ENCODE data around the gene PROSER3.

GRCh38 chr19:35730326-35730725, 27.6 kb upstream of the PROSER3 start:
- TF ChIP-seq CTCF (optimal IDR thresholded peaks at IDR 0.05 in 1 of 3, IDR thresholded peaks at IDR 0.05 in 1 of 3, conservative IDR thresholded peaks at IDR 0.05 in 1 of 3; ENCODE audit: extremely low read depth in 1 of 3, insufficient read depth in 2 of 3, low read length in 3 of 3) (no peak), EZH2 (IDR thresholded peaks at IDR 0.05; ENCODE audit: low read length) (no peak)

Data from keratinocyte (primary cell).